ENCODE results near the gene SMARCA5.

DNA sequence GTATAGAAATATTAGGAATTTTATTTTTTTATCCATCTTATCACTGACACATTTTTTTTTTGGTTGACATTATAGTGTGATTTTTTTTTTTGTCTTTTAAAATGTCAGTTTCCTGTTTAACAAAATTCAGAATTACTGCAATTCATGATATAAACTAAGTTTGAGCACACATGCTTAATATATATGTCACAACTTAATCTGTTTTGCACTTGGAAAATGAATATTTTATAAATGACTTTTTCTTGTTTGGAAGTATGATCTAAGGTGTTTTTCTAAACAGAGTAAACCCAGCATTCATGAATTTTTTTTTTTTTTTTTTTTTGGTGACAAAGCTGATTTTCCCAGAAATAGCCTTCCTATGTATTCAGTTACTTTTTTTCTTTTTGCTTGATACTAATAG lies 2.4 kb downstream of the SMARCA5 start:
- TF ChIP-seq POLR2AphosphoS5 (IDR thresholded peaks at IDR 0.05; ENCODE audit: borderline replicate concordance, low read depth, low read length) (no peak), EZH2 (IDR thresholded peaks at IDR 0.05) (no peak)

Data from SK-N-MC (cell line).